Endodermal cell (in vitro differentiated cells): ENCODE results near the gene DVL2. TPM values are rescaled to one million over a fixed set of nuclear protein-coding genes. Genes with fewer than 3 reads are reported as not detected.

ENCODE experiments used
- DNase-seq: peaks from one replicate; pipeline ENCODE4 v3.0.0-alpha.2; 2017
- H3K27ac ChIP-seq: 2 replicates; pipeline ENCODE4 v1.5.1; 2013; ENCODE audit warnings: mild to moderate bottlenecking, low read depth, low read length, moderate library complexity
- H3K27me3 ChIP-seq: 2 replicates; pipeline ENCODE4 v1.6.1; 2013; ENCODE audit warnings: mild to moderate bottlenecking, low read length, moderate library complexity; ENCODE audit not compliant: insufficient read depth, control insufficient read depth, poor library complexity, severe bottlenecking
- H3K36me3 ChIP-seq: 2 replicates; pipeline ENCODE4 v1.7.0; 2013; ENCODE audit warnings: mild to moderate bottlenecking, low read length, moderate library complexity; ENCODE audit not compliant: control insufficient read depth, insufficient read depth
- H3K4me1 ChIP-seq: one replicate; pipeline ENCODE4 v1.7.0; 2013; ENCODE audit warnings: low read length; ENCODE audit not compliant: control insufficient read depth, insufficient read depth
- H3K4me3 ChIP-seq: 2 replicates; pipeline ENCODE4 v1.5.1; 2013; ENCODE audit warnings: mild to moderate bottlenecking, low read length, moderate library complexity
- H3K9ac ChIP-seq: 2 replicates; pipeline ENCODE4 v1.6.1; 2013; ENCODE audit warnings: mild to moderate bottlenecking, low read length, moderate library complexity; ENCODE audit not compliant: poor library complexity, severe bottlenecking; ENCODE audit errors: extremely low read depth
- H3K9me3 ChIP-seq: 2 replicates; pipeline ENCODE4 v1.6.1; 2013; ENCODE audit warnings: mild to moderate bottlenecking, low read length, moderate library complexity; ENCODE audit not compliant: control insufficient read depth
- H3K27ac Mint-ChIP-seq: 2 replicates; pipeline ENCODE4 v1.8.0; 2020; ENCODE audit warnings: mixed read lengths
- H3K27me3 Mint-ChIP-seq: 2 replicates; pipeline ENCODE4 v1.8.0; 2021; ENCODE audit warnings: mild to moderate bottlenecking, mixed read lengths; ENCODE audit not compliant: insufficient read depth
- H3K36me3 Mint-ChIP-seq: 2 replicates; pipeline ENCODE4 v1.8.0; 2020; ENCODE audit warnings: low read depth, mixed read lengths
- H3K4me1 Mint-ChIP-seq: 2 replicates; pipeline ENCODE4 v1.8.0; 2020; ENCODE audit warnings: mixed read lengths
- H3K4me3 Mint-ChIP-seq: 2 replicates; pipeline ENCODE4 v1.8.0; 2020; ENCODE audit warnings: mild to moderate bottlenecking, moderate library complexity, mixed read lengths
- H3K9me3 Mint-ChIP-seq: 2 replicates; pipeline ENCODE4 v1.8.0; 2020; ENCODE audit warnings: mild to moderate bottlenecking, mixed read lengths
- CTCF ChIP-seq: fragments of 200-600 bp; sonication (generic); conservative IDR thresholded peaks from 2 replicates; pipeline ENCODE4 v1.5.0; 2021; ENCODE audit warnings: antibody characterized with exemption, mild to moderate bottlenecking
- WGBS, 2 experiments: methylation state at CpG; one replicate each; pipeline versions ENCODE4 v1.1.5 to v1.1.7; 2013; ENCODE audit warnings: missing lambda C conversion rate in 2 of 2, mixed read lengths in 1 of 2; ENCODE audit not compliant: insufficient coverage in 1 of 2, insufficient read length in 1 of 2; 5-methylcytosine and 5-hydroxymethylcytosine counted together
- total RNA-seq, 2 donors: library from RNA; stranded (reverse); fragmentation: NEBNext Ultra II Directional in 1 of 2; extraction: Animal tissue kit (Norgen Biotek cat#: 25700) in 1 of 2; gene quantifications; 2 replicates in 1 of 2; 3 replicates in 1 of 2; pipeline ENCODE4 v1.2.1, GENCODE V29; 2021

DVL2 gene
- total RNA-seq, 2 donors from 2014 or later = 98.2 to 116 TPM

GRCh38 chr17:7251661-7252175, 17.4 kb upstream of the DVL2 start, which contains the start of gene CTDNEP1:
Gene CTDNEP1 (minus strand): TSS chr17:7251734. CDS start chr17:7251296, 438 bp downstream.
- Histone ChIP-seq H3K27ac (peak within 1 kb of the TSS; percentile 98), H3K9me3 (no peaks in the 10 kb centered on the region), H3K4me3 (peak within 1 kb of the TSS; percentile 94), H3K27me3 (no peaks in the 10 kb centered on the region), H3K4me1 (no peaks in the 10 kb centered on the region), H3K9ac (peak within 1 kb of the TSS; percentile 90), H3K36me3 (peaks cover 30% of the 10 kb centered on the region)
- Mint-ChIP-seq H3K36me3 (peaks cover 26% of the 10 kb centered on the region), H3K27me3 (no peaks in the 10 kb centered on the region), H3K27ac (peak within 1 kb of the TSS; percentile 100), H3K4me1 (peaks cover 25% of the 10 kb centered on the region), H3K4me3 (peak within 1 kb of the TSS; percentile 91), H3K9me3 (no peaks in the 10 kb centered on the region)
- peak; percentile 100 for DNase-seq
- TF ChIP-seq CTCF = no peak
- 0% methylated on average over 15 to 41 of the region's 41 CpGs for WGBS, 2 experiments

- Histone ChIP-seq H3K36me3 (peaks cover 30% of the 10 kb centered on the region), H3K4me1 (no peaks in the 10 kb centered on the region), H3K9me3 (no peaks in the 10 kb centered on the region), H3K4me3 (peak overlapping the region; percentile 94), H3K27ac (peak overlapping the region; percentile 89), H3K27me3 (no peaks in the 10 kb centered on the region), H3K9ac (peak overlapping the region; percentile 90)
- TF ChIP-seq CTCF = no peak
- Mint-ChIP-seq H3K9me3 (no peaks in the 10 kb centered on the region), H3K4me3 (peak overlapping the region; percentile 91), H3K27ac (peak overlapping the region; percentile 94), H3K36me3 (peaks cover 28% of the 10 kb centered on the region), H3K27me3 (no peaks in the 10 kb centered on the region), H3K4me1 (peaks cover 25% of the 10 kb centered on the region)
- DNase-seq = peak; percentile 67
- WGBS, 2 experiments = 0 to 3% methylated on average over 20 to 54 of the region's 55 CpGs
Measured at GRCh38 chr17:7250695-7251627, 16.6 kb upstream of the DVL2 start.

- no peaks in the 10 kb centered on the region for H3K9me3 ChIP-seq
- TF ChIP-seq CTCF = no peak
- whole genome bisulfite sequencing, 2 experiments = 98 to 100% methylated on average over 3 to 7 of the region's 7 CpGs
- no peak for DNase-seq
- peak overlapping the region; percentile 94 for H3K4me3 ChIP-seq
- H3K27ac Mint-ChIP-seq = peak overlapping the region; percentile 27
- no peaks in the 10 kb centered on the region for H3K27me3 ChIP-seq
- H3K36me3 Mint-ChIP-seq = peaks cover 26% of the 10 kb centered on the region
- no peaks in the 10 kb centered on the region for H3K9me3 Mint-ChIP-seq
- H3K4me1 Mint-ChIP-seq = peaks cover 25% of the 10 kb centered on the region
- no peaks in the 10 kb centered on the region for H3K27me3 Mint-ChIP-seq
- H3K4me1 ChIP-seq = no peaks in the 10 kb centered on the region
- peaks cover 31% of the 10 kb centered on the region for H3K36me3 ChIP-seq
- peak overlapping the region; percentile 91 for H3K4me3 Mint-ChIP-seq
- H3K9ac ChIP-seq = peak overlapping the region; percentile 90
- no peak overlapping the region for H3K27ac ChIP-seq
Measured at GRCh38 chr17:7249830-7250229, 15.5 kb upstream of the DVL2 start.
